Right lung (tissue), 10 donors: ENCODE data around the gene BBS4. TPM values are rescaled to one million over a fixed set of nuclear protein-coding genes. Genes with fewer than 3 reads are reported as not detected.
A peak's percentile ranks its signal among the peaks of the same experiment; 100 is the strongest.
"Not testable (repeated sequence)": the region's sequence is repeated elsewhere in the genome, so short reads cannot be mapped to it uniquely, and the experiment has no call there.

Source experiments
- DNase-seq, 2 donors: peaks; one replicate each; pipeline ENCODE4 v3.0.0-alpha.2; 2013
- long read RNA-seq, 8 donors: transcript quantifications; one replicate each; lab custom pipeline, GENCODE V29; 2026
- polyA plus RNA-seq, 5 donors: library from polyadenylated mRNA; unstranded; fragments of 120-200 nt; gene quantifications; one replicate each; pipeline versions ENCODE4 v1.2.1 to v1.2.3, GENCODE V29; 2013; ENCODE audit warnings: inconsistent platforms in 1 of 5, low replicate concordance in 1 of 5; ENCODE audit not compliant: insufficient read length in 5 of 5, insufficient read depth in 1 of 5

Gene BBS4
- polyA plus RNA-seq: 10 to 100 TPM; 40.1 to 63.4 (median 49.9) TPM
- long read RNA-seq, donor 1, partial matches to known transcripts: 0 of 4 reads
- long read RNA-seq, donor 1, other reads (novel, unspliced or antisense): 0 of 4 reads
- long read RNA-seq, donor 2, partial matches to known transcripts: 0 of 3 reads
- long read RNA-seq, donor 2, other reads (novel, unspliced or antisense): 0 of 3 reads
- long read RNA-seq, donor 3, partial matches to known transcripts: 5 of 35 reads
- long read RNA-seq, donor 3, other reads (novel, unspliced or antisense): 26 of 35 reads
- long read RNA-seq, donor 4, partial matches to known transcripts: 19 of 26 reads
- long read RNA-seq, donor 4, other reads (novel, unspliced or antisense): 5 of 26 reads
- long read RNA-seq, donor 5, partial matches to known transcripts: 13 of 31 reads
- long read RNA-seq, donor 5, other reads (novel, unspliced or antisense): 13 of 31 reads
- long read RNA-seq, donor 6, transcript BBS4-201 (16 exons, 2,490 nt): major isoform, 5 of 47 reads
- long read RNA-seq, donor 6, partial matches to known transcripts: 23 of 47 reads
- long read RNA-seq, donor 6, other reads (novel, unspliced or antisense): 16 of 47 reads
- long read RNA-seq, donor 7, partial matches to known transcripts: 29 of 53 reads
- long read RNA-seq, donor 7, other reads (novel, unspliced or antisense): 21 of 53 reads
- long read RNA-seq, donor 8, partial matches to known transcripts: 0 of 2 reads
- long read RNA-seq, donor 8, other reads (novel, unspliced or antisense): 0 of 2 reads

- peak; percentile 90 to 91 for DNase-seq
Observed at GRCh38 chr15:72685925-72686794, at the start of gene BBS4, which contains the start of gene HIGD2B. TSS of gene BBS4 (plus strand) at chr15:72686207. CDS start at chr15:72686228, 21 bp downstream. TSS of gene HIGD2B (minus strand) at chr15:72686182. CDS start at chr15:72676374, 9,808 bp downstream.

DNA sequence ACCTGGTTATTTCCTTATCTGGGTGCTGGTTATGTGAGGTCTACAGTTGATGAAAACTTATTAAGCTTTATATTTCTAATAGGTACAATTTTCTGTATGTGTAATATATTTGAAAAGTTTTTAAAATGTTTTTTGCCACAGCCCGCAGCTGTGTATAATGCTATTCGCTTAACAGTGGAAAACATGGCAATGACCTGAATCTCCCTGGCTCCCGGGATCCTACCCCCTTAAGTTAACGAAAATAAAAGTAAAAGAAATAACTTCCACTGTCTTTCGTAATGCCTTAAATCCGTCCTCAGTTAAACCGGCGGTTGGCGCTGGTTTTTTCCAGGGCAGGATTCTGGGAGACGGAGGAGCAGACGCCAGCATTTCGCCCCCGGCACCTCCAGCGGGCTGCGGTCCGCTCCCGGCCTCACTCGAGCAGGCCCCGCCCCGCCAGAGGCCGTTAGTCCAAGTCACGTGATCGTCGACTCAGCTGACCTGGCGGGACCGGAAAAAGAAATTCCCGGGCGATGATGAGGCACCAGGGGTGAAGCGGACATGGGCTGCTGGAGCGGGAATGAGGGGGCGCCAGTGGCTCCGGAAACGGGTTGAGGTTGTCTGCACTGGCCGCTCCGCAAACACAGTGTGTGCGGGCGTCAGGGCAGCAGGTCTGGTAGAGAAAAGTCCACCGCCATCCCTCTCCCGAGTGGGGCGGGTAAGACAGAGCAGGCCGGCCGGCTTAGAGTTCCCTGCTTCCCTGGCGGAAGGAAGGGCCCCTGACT, 49.3 kb upstream of the BBS4 start:
- DNase-seq: peak; percentile 6 to 74

GRCh38 chr15:72639759-72640483, 46.1 kb upstream of the BBS4 start:
- DNase-seq: not testable (repeated sequence)

DNA sequence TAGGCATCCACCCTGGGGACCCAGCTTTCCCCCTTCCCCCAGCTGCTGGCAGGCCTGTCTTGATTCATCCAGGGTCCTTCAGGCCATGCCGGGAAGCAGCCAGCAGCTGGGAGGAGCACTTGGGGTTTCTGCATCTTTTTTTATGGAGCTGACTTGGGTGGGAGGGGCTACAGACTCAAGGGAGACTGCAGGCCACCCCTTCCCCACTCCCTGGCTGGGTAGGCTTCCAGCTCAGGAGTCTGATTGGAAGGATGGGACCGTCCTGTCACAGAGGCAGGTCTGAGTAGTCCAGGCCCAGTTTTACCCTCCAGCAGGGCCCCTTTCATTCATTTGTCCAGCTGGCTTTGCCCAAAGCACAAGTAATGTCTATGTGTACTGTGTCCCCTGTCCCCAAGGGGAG, 43.7 kb upstream of the BBS4 start:
- DNase-seq: not testable (repeated sequence)

GRCh38 chr15:72648631-72649253, 37.3 kb upstream of the BBS4 start:
- not testable (repeated sequence) for DNase-seq

DNA sequence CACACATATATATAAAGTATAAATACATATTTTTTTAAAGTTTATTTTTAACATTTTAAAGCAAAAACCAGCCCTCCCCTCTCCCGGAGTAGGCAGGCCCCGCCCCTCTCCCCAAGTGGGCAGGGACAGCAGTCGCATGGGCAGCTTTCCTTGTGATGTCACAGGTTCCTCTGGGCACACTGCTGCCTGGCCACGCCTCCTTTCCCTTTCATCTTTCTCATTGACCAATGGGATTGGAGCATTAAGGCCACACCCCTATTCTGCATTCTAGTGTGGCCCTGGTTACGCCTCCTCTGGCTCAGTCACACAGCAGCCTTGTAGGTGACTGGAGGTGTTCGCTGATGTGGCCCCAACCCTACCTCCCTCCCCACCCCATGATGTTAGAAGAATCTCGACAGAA, 31.6 kb upstream of the BBS4 start, which contains the start of gene GOLGA6B:
Gene GOLGA6B (plus strand): TSS at position 301 of the 400 bp plus-strand sequence. CDS start 41 bp downstream, at position 342.
- not testable (repeated sequence) for DNase-seq

GRCh38 chr15:72656014-72656413, 30.0 kb upstream of the BBS4 start:
- DNase-seq: not testable (repeated sequence)

- not testable (repeated sequence) for DNase-seq
Observed at GRCh38 chr15:72661081-72661480, 24.9 kb upstream of the BBS4 start.

GRCh38 chr15:72663931-72664330, 22.1 kb upstream of the BBS4 start:
- DNase-seq: not testable (repeated sequence)

GRCh38 chr15:72665706-72666105, 20.3 kb upstream of the BBS4 start:
- DNase-seq: not testable (repeated sequence)

DNA sequence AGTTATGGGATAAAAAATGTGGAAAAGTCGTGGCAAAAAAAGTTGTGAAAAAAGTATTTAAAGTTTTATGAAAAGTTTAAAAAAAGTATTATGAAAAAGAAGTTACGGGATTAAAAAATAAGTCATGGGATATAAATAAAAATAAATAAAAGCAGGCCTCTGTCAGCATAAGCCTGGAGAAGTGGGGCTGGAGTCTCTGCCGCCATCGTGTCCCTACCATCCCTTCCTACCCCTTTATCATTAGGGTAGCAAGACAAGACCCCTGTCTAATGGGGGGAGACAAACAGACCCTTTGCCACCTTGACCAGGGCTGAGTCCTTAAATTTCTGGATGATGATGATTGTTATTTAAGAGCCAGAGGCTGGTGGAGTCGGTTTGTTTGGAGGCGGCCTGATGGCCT, 16.2 kb upstream of the BBS4 start:
- not testable (repeated sequence) for DNase-seq

GRCh38 chr15:72670656-72671352, 15.2 kb upstream of the BBS4 start:
- DNase-seq: peak; percentile 55 to 56

DNA sequence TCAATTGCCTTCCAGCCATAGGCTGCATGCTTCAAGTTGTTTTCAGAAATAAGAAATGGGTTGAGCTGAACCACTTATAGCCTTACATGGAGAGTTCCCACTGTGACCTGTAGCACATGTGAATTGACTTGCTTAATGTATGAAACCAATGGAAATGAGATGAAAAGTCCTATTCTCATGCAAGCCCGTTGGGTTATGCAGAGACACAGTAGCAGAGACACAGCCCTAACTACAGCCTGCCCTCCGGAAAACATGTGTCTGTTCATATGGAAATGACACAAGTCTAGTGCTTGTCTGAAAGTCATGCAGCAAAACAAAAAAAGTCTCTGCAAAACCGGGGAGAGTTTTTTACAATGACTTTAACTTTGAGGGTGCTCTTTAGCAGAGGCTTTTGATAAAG, 14.5 kb upstream of the BBS4 start:
- DNase-seq: no peak

- DNase-seq: no peak
Observed at GRCh38 chr15:72676838-72677237, 9.2 kb upstream of the BBS4 start.

DNA sequence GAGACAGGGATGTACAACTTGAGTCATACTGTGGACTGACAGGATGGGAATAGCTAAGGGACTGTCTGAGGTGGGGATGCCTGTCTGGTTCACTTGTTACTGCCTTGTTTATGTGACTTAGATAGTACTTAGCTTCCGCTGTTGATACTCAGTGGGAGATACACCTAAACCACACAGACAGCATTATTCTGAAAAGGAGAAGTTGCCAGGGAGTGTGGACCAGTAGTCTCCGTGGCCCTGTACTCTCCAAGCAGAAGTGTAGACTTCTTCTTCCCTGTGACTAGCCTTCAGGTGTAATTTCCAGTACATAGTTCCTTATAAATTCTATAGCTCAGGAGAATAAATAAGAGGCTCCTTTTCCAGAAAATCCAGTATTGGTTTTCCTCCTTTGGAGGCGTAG, 5.1 kb upstream of the BBS4 start:
- DNase-seq: no peak

DNA sequence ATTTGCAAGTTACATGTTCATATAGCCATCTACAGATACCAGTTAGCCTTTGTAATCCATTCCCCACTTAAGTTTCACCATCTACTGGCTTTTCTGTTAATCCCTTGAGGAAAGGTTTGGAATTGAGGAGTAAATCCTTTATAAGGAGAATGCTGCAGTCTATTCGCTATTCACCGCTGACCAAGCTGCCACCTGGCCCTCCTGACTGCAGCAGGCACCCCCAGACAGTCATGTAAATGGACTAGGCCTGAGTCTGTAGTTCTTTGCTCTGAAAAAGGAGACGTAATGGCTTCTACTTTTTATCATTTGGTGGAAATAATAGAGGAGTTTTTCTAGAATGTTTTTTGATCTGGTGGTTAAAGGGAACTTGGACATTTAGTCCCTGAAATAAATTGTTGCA, 3.2 kb upstream of the BBS4 start:
- no peak for DNase-seq

GRCh38 chr15:72685301-72685924, 594 bp upstream of the BBS4 start:
- peak in 1 of 2 donors; percentile 1 for DNase-seq

GRCh38 chr15:72688697-72689096, 2.7 kb downstream of the BBS4 start:
- no peak for DNase-seq
